Hepatocyte (in vitro differentiated cells): ENCODE data around the gene CCDC32.

Experiments used
- CTCF ChIP-seq: fragments of 200-600 bp; sonication (generic); IDR thresholded peaks from 2 replicates; pipeline ENCODE4 v1.5.1; 2016; ENCODE audit warnings: antibody characterized with exemption, mild to moderate bottlenecking; ENCODE audit not compliant: poor library complexity
- EZH2 ChIP-seq: fragments of 200-600 bp; sonication (generic); IDR thresholded peaks from 2 replicates; pipeline ENCODE4 v1.6.1; 2016; ENCODE audit warnings: antibody characterized with exemption, mild to moderate bottlenecking, borderline replicate concordance
- EZH2phosphoT487 ChIP-seq: fragments of 200-600 bp; sonication (generic); IDR thresholded peaks from one replicate; pipeline ENCODE4 v1.6.1; 2018; ENCODE audit warnings: antibody characterized with exemption, mild to moderate bottlenecking, low read depth, moderate library complexity; ENCODE audit not compliant: unreplicated experiment, severe bottlenecking

- TF ChIP-seq EZH2phosphoT487 (no peak), CTCF (no peak), EZH2 (no peak)
These were observed 10.7 kb downstream of the CCDC32 start for GRCh38 chr15:40554161-40554525.
